ENCODE data around the gene PIK3CA.

Gene PIK3CA

DNA sequence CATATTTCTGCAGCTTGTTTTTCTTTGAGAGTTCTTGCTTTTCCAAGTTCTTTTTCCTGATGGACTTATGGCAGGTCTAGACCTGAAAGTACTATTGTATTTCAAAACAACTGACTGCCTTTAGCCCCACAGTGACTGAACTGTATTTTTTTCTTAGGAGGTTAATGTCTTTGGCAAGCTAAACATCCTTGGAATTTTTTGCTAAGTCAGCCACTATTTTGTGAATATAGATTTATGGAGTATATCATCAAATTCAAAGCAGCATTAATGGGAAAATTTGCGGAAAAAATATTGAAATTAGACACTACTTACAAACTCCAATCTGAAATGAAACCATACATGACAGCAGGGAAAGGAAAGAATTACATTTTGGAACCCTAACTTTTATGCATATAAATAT is 8.6 kb downstream of the PIK3CA start:
- DNase-seq (ENCODE audit: low read depth in 3 of 3), result no peak

DNA sequence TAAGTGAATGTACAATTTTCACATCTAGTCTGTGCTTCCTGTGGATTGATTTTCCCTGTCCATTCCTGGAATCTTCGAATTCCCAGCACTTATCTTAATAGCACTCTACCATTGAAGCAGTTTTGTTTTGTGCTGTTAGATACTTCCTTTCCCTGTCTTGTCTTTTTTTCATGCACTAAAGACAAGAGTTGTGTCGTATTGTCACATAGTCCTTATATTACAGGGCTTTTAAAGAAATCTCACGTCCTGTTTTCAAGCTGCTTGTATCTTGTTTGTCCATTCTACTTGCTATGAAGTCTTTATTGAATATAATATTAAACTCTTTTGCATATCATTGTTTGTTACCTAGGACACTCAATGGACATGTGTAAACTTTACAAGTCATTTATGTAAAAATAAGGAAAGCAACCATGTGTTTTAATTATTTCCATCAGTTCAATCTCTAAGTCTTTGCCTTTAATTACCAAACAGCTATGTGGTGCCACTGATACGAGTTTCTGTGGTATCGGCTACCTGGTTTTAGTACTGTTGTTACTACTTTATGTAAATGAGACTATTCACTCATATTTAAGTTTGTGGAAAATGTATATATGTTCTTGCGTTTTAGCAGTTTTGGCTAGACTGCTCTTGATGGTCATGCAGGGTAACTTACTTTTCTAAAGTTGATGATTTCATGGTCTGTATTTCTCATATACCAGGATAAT is 10.3 kb downstream of the PIK3CA start:
- no peak for DNase-seq (ENCODE audit: low read depth in 3 of 3)

DNA sequence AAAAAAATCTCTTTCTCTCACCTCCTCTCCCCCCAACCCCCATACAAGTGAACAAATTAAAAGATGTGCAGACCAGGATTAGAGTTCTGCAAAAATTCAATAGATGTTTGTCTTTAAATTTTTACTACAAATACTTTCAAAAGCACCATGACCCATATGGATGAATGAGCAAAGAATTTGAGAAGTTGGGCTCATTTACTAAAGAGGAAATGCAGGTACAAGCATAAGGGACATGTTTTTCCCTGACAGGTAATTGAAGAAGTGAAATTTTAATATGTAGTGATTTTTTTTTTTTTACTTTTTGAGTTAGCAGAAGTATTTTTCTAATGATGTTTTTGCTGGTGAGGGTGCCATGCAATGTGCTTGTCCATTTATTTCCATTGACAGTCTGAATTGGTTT is 15.3 kb downstream of the PIK3CA start:
- no peak for DNase-seq (ENCODE audit: low read depth in 3 of 3)

DNA sequence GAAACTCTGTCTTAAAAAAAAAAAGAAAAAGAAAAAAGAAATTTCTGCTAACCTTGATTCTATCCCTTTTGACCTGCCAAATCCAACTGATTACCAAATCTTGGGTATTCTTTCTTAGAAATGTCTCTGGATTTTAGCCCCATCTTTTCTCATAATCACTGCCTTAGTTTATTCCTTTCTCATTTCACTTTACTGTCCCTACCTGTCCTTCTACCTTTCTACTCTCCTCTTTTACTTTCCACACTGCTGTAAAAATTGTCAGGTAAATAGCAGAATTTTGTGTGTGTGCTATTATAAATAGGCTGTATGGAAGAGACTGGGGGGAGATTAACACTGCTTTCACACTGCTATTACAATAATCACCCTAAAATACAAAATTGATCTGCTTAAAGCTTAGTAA is 16.7 kb downstream of the PIK3CA start:
- DNase-seq (ENCODE audit: low read depth in 3 of 3), result no peak

DNA sequence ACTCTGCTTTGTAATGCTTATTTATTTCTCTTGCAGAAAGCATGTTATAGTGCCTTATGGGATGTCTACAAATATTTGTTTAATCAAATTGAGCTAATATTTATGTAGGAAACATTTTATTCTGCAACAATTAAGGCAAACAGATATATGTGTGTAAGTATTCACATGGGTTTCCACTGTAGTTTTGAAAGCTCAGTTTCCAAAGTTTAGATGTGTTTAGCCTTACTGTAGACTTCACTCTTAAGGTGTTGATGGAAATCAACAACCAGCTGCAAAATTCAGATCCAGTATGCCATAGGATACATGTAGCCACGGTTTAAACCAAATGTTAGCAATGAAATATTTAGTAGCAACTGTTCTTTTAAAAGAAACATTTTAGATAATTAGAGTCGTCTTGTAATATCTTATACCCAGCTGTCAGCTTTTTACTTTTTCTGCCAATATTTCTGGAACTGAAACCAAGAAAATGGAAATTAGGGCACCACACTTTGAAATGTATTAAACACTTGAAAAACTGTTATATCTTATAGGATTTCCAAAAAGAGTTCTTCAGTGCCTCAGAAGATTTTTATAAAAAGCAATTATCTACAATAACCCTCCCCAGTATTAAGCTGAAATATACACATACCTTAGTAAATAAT is 18.5 kb downstream of the PIK3CA start:
- no peak for DNase-seq (ENCODE audit: low read depth in 3 of 3)

DNA sequence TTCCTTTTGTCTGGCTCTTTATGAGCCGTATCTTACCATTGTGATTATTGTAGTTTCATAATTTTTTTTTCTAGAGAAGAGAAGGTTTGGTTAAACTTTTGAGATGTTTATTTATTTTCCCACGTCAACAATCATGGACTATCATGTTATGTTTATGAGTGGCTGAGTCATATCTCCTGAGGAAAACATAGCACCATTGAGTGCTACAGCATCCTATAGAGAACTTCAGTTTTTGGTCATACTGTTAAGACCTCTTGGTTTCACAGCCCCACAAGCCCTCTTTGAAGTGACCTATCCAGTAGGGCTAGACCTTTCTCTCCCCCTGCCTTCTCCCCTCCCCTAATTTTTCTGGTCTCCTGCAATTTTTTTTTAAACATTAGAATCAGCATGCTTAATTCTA is 20.8 kb downstream of the PIK3CA start:
- no peak for DNase-seq (ENCODE audit: low read depth in 3 of 3)

DNA sequence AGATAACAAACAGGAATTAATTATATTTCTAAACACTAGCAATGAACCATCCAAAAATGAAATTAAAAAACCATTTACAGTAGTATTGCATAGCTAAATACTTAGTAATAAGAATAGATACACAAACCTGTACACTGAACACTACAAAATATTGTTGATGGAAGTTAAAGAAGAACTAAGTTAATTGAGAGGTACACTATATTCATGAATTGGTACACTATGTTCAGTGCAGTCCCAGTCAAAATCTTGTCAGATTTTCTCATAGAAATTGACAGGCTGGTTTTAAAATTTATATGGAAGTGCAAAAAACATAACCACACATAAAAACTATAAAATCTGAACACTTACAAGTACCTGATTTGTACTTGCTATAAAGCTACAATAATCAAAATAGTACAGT is 24.4 kb downstream of the PIK3CA start:
- no peak for DNase-seq (ENCODE audit: low read depth in 3 of 3)

DNA sequence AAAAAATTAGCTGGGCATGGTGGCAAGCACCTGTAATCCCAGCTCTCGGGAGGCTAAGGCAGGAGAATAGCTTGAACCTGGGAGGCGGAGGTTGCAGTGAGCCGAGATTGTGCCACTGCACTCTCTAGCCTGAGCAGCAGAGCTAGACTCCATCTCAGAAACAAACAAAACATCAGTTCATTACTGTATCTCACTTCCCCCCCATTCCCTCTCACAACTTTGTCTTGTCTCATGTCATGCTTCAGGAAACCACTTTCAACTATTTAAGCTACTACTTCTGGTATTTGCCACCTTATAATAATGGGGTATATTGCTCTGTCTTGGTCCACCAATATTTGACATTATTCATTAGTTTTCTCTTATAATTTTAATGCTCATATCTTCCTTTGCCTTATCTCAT is 26.2 kb downstream of the PIK3CA start:
- DNase-seq (ENCODE audit: low read depth in 3 of 3), result no peak

DNA sequence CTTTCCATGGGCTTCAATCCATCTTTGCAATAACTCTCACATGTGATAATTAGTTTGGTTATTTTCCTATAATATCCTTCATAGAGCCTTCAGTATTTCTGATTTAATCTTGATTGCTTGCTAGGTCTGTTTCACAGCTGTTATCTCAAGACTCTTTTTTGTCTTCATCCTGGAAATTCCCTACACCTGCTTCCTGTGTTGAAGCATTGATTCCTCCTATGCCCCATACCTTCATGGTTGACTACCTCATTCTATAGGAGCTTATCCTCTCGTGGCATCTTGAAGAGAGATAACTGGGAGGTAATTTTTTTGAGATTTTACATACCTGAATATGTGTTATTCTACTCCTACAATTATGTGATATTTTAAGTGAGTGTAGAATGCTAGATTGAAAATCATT is 26.7 kb downstream of the PIK3CA start:
- DNase-seq (ENCODE audit: low read depth in 3 of 3), result no peak

DNA sequence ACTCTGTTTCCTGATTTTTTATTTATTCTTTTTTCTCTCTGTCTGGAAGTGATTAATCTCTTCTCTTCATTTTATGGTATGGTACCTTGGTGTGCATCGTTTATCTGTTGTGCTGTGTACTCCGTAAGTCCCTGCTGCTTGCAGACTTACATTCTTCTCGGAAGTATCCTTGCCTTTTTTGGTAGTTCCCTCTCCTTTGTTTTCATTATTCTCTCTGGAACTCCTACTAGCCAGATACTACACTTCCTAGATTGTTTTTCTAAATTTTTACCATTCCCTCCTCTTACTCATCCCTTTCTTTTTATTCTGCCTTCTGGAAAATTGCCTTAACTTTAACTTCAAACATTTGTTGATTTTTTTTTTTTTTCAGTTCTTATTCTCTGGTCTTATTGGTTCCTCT is 27.2 kb downstream of the PIK3CA start:
- no peak for DNase-seq (ENCODE audit: low read depth in 3 of 3)

DNA sequence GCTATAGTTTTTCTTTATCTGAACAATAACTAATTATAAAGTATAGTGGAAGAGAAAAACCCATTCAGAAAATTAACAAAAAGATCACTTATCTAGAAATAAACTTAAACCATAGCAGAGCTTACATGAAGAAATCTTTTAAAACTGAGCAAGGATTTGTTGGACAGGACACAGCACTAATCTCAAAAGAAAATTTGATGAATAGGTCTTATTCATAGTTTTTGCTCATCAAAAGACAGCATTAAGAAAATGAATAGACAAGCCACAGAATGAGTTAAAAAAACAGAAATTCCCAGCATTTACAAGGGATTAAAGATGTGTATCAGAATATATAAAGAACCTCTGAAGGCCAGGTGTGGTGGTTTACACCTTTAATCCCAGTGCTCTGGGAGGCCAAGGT is 29.5 kb downstream of the PIK3CA start:
- DNase-seq (ENCODE audit: low read depth in 3 of 3), result no peak

DNA sequence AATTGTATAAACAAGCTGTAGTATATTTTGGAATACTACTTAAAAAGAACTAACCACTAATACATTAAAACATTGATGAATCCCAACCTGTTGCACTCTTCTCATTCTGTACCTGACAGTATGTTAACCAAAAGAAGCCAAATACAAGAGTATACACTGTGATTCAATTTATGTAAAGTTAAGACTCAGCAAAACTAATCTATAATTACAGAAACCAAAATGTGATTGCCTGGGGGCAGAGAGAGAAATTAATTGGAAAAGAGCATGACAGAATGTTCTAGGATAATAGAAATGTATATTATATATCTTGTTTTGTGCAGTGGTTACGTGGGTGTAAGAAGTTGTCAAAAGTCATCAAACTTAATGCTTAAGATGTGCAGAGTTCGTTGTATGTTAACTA is 31.1 kb downstream of the PIK3CA start:
- no peak for DNase-seq (ENCODE audit: low read depth in 3 of 3)

DNA sequence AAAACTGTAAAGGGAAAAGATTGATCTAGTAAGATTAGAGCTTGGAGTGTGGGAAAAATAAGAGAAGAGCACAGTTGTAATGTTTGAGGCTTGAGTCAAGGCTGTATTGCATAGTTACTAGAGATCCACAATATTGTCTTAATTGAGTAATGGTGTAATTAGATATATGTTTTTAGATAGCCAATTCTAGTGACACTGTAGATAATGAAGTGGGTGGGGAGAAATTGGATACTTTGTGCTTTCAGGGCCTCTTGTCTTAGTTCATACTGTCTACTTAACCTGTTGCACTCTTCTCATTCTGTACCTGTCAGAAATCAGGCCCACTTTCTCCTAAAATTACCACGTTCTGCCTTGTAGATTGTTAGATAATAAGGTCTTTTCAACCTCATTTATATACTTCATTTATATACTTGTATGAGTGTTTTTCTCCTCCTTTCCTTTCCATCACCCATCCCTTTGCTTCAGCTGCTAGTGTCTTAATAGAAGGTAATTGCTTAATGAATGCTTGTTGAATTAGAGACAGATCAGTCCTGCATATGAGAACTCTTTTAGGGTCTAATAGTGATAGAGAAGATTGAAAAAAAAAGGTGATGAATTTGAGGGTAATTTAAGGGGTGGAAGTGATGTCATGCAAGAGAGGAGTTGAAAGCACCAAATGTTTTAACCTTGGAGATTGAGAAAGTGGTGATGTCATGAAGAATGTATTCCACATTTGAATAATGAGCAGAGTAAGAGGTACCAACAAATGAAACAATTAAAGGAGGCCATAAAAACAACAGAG is 32.0 kb downstream of the PIK3CA start:
- DNase-seq (ENCODE audit: low read depth in 3 of 3), result no peak

DNA sequence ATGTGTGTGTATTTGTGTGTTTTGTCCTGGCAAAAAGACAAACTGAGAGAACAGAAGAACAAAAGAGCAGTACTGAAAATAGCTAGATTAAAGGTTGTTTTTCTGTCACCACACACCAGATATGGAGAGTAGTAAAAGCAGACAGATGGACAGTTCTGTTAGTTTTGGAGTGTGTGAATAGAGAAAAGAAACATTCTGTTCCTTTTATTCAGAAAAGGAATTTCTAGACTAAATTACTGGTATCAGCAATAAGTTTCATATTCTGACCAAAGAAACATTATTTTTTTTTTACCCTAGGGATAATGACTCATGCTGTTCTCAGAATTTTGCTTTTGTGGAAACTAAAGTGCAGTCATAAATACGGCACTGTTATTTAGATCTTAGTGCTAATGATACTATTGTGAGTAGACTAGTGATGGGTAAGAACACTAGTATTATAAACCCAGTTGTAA is 32.9 kb downstream of the PIK3CA start:
- no peak for DNase-seq (ENCODE audit: low read depth in 3 of 3)

DNA sequence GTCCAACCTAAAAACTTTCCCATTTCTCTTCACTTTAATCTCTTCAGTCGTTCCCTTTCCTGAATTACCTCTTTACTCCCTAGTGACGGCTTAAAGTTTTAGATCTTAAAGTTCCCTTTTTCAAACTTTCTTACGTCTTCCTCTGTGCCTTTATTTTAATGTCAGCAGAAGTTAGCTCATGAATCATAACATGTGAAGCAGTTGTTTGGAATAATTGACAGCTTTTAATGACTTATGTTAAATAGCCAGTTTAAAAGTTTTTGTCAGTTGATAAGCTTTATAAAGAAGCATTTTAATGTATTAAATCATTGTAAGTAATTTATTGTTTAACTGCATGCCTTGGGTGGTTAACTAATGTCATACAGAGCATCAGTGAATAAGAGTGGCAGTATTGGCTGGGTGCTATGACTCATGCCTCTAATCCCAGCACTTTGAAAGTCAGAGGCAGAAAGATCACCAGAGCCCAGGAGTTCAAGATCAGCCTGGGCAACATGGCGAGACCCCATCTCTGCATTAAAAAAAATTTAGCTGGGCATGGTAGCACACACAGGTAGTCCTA is 33.9 kb downstream of the PIK3CA start:
- peak in 1 of 3 donors; percentile 1 for DNase-seq (ENCODE audit: low read depth in 3 of 3)

DNA sequence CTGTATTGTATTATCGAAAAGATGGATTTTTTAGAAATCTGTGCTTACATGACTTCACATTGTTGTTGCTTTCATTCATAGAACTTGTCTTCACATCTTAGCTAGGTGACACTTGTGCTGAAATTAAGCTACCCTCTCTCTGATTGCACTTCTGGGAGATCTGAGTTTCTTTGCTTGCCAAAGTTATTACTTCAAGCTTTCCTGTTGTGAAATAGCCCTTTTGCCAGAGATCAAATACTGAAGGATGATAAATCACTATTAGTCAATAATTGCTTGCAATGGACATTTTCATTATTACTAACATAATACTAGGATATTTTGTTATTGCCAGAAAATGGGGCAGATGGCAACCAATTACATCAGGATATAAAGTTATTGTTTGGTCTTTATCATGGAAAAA is 34.7 kb downstream of the PIK3CA start:
- DNase-seq (ENCODE audit: low read depth in 3 of 3), result no peak

DNA sequence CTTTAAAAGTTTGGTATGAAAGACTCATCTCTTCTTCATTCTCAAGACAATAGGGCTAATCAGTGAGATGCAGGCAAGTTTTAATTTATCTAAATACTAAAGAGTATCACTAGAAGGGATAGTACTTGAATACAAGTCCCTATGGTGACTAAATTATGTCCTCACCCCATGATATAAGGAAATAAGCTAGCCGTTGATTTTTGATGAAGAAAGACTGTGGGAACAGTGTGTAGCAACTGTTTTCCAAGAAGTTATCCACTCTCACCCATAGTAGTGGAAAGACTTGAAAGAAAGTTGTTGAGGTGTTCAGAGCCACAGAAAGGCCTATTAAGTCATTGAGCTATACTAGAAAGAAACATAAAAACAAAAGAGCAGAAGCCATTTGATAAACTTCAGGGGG is 36.7 kb downstream of the PIK3CA start:
- no peak for DNase-seq (ENCODE audit: low read depth in 3 of 3)

DNA sequence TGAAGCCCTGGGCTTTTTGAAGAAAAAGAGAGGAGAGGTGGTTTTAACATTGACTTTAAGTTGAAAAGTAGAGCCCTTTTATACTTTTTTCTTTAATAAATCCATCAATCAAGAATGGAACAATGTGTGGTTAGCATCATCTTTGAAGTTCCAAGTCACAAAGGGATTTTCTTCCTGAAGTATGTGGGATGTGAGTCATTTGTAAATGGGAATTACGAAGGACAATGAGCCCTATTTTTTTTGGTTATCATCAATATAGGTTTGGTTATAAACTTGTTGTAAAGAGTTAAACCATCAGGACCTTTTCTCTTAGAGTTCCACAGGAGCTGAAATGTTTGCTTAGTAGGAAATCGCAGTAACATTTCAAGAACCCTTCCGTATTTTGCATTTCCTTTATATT is 38.3 kb downstream of the PIK3CA start:
- DNase-seq (ENCODE audit: low read depth in 3 of 3), result no peak

DNA sequence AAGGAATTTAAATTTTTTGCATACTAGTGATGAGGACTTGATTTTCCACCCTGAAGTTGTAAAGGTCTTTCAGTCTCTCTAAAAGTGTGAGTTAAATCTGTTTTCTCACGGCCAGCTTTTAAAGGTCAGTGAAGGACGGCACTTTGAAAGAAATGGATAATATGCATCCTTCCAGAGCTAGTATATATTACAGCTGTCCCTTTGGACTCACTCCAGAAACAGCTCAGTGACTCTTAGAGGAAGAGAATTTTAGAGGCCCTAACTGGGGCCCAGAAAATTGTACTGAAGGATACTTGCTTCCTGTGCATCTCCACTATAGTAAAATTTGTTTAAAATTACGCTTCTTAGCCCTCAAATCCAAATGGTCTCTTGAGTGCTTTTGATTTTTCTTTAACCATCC is 41.6 kb downstream of the PIK3CA start:
- no peak for DNase-seq (ENCODE audit: low read depth in 3 of 3)

DNA sequence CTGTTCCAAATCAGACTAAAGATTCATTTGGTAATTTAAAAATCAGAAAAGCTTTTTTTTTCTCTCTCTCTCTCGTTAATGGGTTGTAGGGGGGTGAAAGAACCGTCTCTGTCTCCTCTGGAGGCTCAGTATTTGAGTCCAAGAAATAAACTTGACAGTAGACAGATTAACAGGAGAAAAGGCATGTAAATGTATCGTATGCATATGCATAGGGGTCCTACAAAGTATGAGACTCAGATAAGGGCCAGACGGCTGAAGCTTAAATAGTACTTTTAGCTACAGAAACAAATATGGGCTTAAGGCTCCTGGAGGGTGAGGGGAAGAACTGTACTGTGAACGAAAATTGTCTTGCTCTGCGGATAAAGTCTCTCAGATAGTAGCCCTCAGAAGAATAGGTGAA is 42.4 kb downstream of the PIK3CA start:
- no peak for DNase-seq (ENCODE audit: low read depth in 3 of 3)

DNA sequence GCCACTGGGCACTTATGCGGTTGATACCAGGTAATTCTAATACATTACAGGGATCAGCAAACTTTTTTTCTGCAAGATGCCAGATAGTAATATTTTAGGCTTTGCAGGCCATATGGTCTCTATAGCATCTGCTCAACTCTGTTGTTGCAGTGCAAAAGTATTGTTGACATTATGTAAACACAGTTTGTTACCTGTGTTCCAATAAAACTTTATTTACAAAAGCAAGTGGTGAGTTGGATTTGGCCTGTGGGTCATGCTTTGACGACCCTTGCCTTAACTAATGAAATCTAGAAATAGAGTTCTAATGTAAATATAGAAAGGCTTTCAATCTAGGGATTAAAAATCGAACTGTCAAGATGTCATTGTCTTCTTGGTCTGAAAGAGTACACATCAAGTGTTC is 44.4 kb downstream of the PIK3CA start:
- no peak for DNase-seq (ENCODE audit: low read depth in 3 of 3)

DNA sequence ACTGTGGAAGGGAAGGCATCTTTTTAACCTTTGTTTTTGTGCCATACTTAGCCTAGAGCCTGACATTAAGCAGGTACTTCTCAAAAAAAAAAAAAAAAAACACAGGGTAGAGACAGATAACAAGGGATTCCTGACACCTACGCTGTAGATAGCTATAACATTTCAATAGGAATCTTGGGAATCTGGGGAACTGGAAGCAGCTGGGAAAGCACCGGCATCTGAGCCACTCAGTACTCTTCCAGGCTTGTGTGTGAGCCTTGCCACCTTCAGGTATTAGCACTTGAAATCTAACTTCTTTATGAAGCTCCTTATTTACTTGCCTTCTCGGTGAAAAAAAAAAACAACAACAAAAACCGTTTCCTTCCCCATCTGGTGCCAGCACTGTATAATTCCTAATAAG is 46.8 kb downstream of the PIK3CA start:
- no peak for DNase-seq (ENCODE audit: low read depth in 3 of 3)

DNA sequence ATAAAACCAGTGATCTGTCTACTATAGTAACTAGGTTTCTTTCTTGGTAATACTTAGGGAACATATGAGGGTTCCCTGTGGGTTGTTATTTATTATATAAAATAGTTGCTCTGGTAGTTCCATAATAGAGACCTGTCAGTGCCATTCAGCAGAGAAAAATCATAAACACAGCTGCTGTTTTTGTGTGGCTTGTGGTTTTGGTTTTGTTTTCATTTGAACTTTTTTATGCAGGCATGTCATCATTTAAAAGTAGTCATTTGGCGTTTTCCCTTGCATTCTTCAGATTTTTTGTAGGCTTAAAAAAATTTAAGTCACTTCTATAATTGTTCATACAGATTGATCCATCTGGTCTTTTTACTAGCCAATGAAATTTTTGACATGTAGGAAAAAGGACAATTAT is 47.9 kb downstream of the PIK3CA start:
- DNase-seq (ENCODE audit: low read depth in 3 of 3), result no peak

Data from stimulated activated CD4-positive, alpha-beta T cell treated with anti-CD3 and anti-CD28 coated beads, TNF-alpha, amount 100 ng/mL, for 48 hours (primary cell).